Neural progenitor cell (in vitro differentiated cells): ENCODE measurements around the gene FAM24B. TPM values are rescaled to one million over a fixed set of nuclear protein-coding genes. Genes with fewer than 3 reads are reported as not detected.
"Not testable (repeated sequence)": the region's sequence is repeated elsewhere in the genome, so short reads cannot be mapped to it uniquely, and the experiment has no call there.

Experiments used
- DNase-seq: peaks from one replicate; pipeline ENCODE4 v3.0.0-alpha.2; 2016; ENCODE audit warnings: low spot score
- H2AFZ ChIP-seq: fragments of 200-600 bp; sonication (generic); replicated peaks from 2 replicates; pipeline ENCODE4 v1.6.1; 2016; ENCODE audit warnings: antibody characterized with exemption
- H3F3A ChIP-seq: fragments of 200-600 bp; sonication (generic); 2 replicates; pipeline ENCODE4 v1.6.1; 2016; ENCODE audit warnings: antibody characterized with exemption, low read depth
- H3K27ac ChIP-seq: fragments of 200-600 bp; sonication (generic); 2 replicates; pipeline ENCODE4 v1.5.1; 2016; ENCODE audit warnings: mild to moderate bottlenecking
- H3K27me3 ChIP-seq: fragments of 200-600 bp; sonication (generic); 2 replicates; pipeline ENCODE4 v1.6.1; 2016; ENCODE audit warnings: mild to moderate bottlenecking, moderate library complexity
- H3K36me3 ChIP-seq: fragments of 200-600 bp; sonication (generic); 2 replicates; pipeline ENCODE4 v1.5.1; 2016
- H3K4me1 ChIP-seq: fragments of 200-600 bp; sonication (generic); 2 replicates; pipeline ENCODE4 v1.6.1; 2016; ENCODE audit warnings: mixed run types
- H3K4me2 ChIP-seq: fragments of 200-600 bp; sonication (generic); 2 replicates; pipeline ENCODE4 v1.6.1; 2016
- H3K4me3 ChIP-seq: fragments of 200-600 bp; sonication (generic); 2 replicates; pipeline ENCODE4 v1.5.1; 2016
- H3K79me2 ChIP-seq: fragments of 200-600 bp; sonication (generic); 2 replicates; pipeline ENCODE4 v1.6.1; 2016; ENCODE audit warnings: low read depth
- H3K9ac ChIP-seq: fragments of 200-600 bp; sonication (generic); 2 replicates; pipeline ENCODE4 v1.6.1; 2016
- H3K9me3 ChIP-seq: fragments of 200-600 bp; sonication (generic); 2 replicates; pipeline ENCODE4 v1.5.1; 2016; ENCODE audit warnings: low read depth
- H4K20me1 ChIP-seq: fragments of 200-600 bp; sonication (generic); 2 replicates; pipeline ENCODE4 v1.6.1; 2016; ENCODE audit warnings: low read depth
- H3K27ac Mint-ChIP-seq: 3 replicates; pipeline ENCODE4 v1.8.0; 2021; ENCODE audit warnings: mixed read lengths
- H3K27me3 Mint-ChIP-seq: 2 replicates; pipeline ENCODE4 v1.8.0; 2022; ENCODE audit warnings: low read depth, mild to moderate bottlenecking, inconsistent platforms, moderate library complexity, mixed read lengths; ENCODE audit not compliant: insufficient read depth
- H3K36me3 Mint-ChIP-seq: 3 replicates; pipeline ENCODE4 v1.8.0; 2021; ENCODE audit warnings: mixed read lengths
- H3K4me1 Mint-ChIP-seq: 3 replicates; pipeline ENCODE4 v1.8.0; 2021; ENCODE audit warnings: mixed read lengths
- H3K4me3 Mint-ChIP-seq: 3 replicates; pipeline ENCODE4 v1.8.0; 2021; ENCODE audit warnings: mild to moderate bottlenecking, moderate library complexity, mixed read lengths
- H3K9me3 Mint-ChIP-seq: 3 replicates; pipeline ENCODE4 v1.8.0; 2020; ENCODE audit warnings: mixed read lengths
- EZH2 ChIP-seq: fragments of 200-600 bp; sonication (generic); IDR thresholded peaks from 2 replicates; pipeline ENCODE4 v1.6.1; 2017; ENCODE audit warnings: antibody characterized with exemption, mild to moderate bottlenecking, moderate library complexity
- EZH2phosphoT487 ChIP-seq: fragments of 200-600 bp; sonication (generic); IDR thresholded peaks from 2 replicates; pipeline ENCODE4 v1.6.1; 2017; ENCODE audit warnings: antibody characterized with exemption
- total RNA-seq: library from RNA; depleted of rRNA; stranded (reverse); fragments of >200 nt; gene quantifications from 2 replicates; pipeline ENCODE4 v1.2.3, GENCODE V29; 2015; ENCODE audit warnings: low replicate concordance
- TF ChIP-seq, protein P1 (sequence below): fragments of 200-600 bp; sonication (generic); IDR thresholded peaks from 2 replicates; pipeline ENCODE4 v1.5.1; 2017; ENCODE audit warnings: antibody characterized with exemption, mild to moderate bottlenecking

Gene FAM24B
- total RNA-seq, 1 donor from 2014 or later = not detected

DNA sequence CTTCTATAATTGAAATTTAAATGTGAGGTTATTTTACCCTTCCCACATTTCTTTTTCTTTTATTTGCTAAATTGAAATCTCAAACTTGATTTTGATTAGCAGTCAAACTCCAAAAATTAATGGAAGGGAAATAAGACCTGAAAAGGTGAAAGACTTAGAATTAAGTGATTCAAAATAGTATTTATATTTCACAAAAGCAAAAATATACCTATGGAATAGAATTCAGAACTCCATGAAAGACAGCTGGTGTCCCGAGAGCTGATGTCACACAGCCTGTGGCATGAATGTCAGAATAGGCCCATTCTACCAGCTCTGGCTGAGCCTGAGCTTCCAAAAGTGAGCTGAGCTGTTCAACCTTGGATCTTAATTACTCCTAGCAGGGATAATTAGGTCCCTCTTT, 30.9 kb upstream of the FAM24B start, which contains the start of gene FAM24A:
Gene FAM24A (plus strand): TSS at position 301 of the 400 bp plus-strand sequence. CDS start 1,025 bp downstream, outside the sequence.
- no peaks in the 10 kb centered on the region for H3K9me3 Mint-ChIP-seq
- Histone ChIP-seq H3K79me2 (no peaks in the 10 kb centered on the region), H2AFZ (no peak within 1 kb of the TSS), H3K27ac (no peak within 1 kb of the TSS), H3K9me3 (no peaks in the 10 kb centered on the region), H3K9ac (no peak within 1 kb of the TSS), H3F3A (no peaks in the 10 kb centered on the region), H3K4me3 (no peak within 1 kb of the TSS), H3K4me1 (no peaks in the 10 kb centered on the region), H3K36me3 (no peaks in the 10 kb centered on the region), H3K4me2 (no peak within 1 kb of the TSS), H4K20me1 (peaks cover 18% of the 10 kb centered on the region), H3K27me3 (no peaks in the 10 kb centered on the region)
- DNase-seq = no peak
- H3K4me3 Mint-ChIP-seq = no peak within 1 kb of the TSS
- H3K27me3 Mint-ChIP-seq = peaks cover 13% of the 10 kb centered on the region
- H3K4me1 Mint-ChIP-seq = no peaks in the 10 kb centered on the region
- H3K36me3 Mint-ChIP-seq = no peaks in the 10 kb centered on the region
- TF ChIP-seq EZH2phosphoT487 (no peak), EZH2 (no peak)
- TF ChIP-seq, protein P1, sequence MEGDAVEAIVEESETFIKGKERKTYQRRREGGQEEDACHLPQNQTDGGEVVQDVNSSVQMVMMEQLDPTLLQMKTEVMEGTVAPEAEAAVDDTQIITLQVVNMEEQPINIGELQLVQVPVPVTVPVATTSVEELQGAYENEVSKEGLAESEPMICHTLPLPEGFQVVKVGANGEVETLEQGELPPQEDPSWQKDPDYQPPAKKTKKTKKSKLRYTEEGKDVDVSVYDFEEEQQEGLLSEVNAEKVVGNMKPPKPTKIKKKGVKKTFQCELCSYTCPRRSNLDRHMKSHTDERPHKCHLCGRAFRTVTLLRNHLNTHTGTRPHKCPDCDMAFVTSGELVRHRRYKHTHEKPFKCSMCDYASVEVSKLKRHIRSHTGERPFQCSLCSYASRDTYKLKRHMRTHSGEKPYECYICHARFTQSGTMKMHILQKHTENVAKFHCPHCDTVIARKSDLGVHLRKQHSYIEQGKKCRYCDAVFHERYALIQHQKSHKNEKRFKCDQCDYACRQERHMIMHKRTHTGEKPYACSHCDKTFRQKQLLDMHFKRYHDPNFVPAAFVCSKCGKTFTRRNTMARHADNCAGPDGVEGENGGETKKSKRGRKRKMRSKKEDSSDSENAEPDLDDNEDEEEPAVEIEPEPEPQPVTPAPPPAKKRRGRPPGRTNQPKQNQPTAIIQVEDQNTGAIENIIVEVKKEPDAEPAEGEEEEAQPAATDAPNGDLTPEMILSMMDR = no peak
- H3K27ac Mint-ChIP-seq = no peak within 1 kb of the TSS

DNA sequence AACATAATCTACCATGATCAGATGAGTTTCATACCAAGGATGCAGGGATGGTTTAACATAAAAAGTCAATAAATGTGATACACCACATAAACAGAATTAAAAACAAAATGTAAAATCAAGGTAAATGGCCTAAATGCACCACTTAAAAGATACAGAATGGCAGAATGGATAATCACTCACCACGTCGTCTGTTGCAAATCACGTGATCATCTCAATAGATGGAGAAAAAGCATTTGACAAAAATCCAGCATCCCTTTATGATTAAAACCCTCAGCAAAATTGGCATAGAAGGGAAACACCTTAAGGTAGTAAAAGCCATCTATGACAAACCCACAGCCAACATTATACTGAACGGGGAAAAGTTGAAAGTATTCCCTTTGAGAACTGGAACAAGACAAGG, 24.5 kb upstream of the FAM24B start:
- H3K4me1 ChIP-seq, H3K4me3 ChIP-seq, H4K20me1 ChIP-seq, H3K36me3 Mint-ChIP-seq, H3K27me3 ChIP-seq, H3K9me3 Mint-ChIP-seq, H3F3A ChIP-seq, H3K4me1 Mint-ChIP-seq, H3K9me3 ChIP-seq, H2AFZ ChIP-seq, H3K4me2 ChIP-seq, H3K9ac ChIP-seq, H3K27ac Mint-ChIP-seq, H3K79me2 ChIP-seq, DNase-seq, H3K4me3 Mint-ChIP-seq, H3K27me3 Mint-ChIP-seq, H3K36me3 ChIP-seq, H3K27ac ChIP-seq: not testable (repeated sequence)

DNA sequence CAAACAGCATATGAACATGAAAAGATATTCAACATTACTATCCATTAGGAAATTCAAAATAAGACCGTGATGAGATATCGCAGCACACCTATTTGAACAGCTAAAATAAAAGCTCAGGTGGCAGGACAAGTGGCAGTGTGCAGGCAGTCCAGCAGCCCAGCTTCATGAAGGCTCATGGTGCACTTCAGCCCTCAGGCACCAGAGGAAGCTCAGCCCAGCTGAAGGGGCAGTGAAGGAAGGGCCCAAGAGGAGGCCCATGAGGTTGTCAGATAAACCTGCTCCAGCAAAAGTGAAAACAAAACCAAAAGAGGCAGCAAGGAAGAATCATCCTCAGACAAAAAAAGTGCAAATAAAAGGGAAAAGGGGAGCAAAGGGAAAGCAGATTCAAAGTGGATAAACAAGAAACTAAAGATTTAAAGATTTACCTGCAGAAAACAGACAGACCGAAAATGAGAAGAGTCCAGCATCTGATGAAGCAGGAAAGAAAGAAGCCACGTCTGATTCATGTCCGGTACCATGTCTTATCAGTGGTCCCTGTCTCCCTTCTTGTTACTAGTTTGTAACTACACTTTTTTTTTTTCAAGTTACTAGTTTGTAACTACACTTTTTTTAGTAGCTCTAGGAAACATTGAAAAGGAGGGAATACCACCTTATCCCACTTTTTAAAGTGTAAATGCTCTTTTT, 15.0 kb upstream of the FAM24B start:
- no peak overlapping the region for H3K9ac ChIP-seq
- H3K79me2 ChIP-seq = no peaks in the 10 kb centered on the region
- no peak overlapping the region for H2AFZ ChIP-seq
- no peak overlapping the region for H3K4me3 ChIP-seq
- H3K4me2 ChIP-seq = no peak overlapping the region
- TF ChIP-seq EZH2 = no peak
- no peak for TF ChIP-seq EZH2phosphoT487
- TF ChIP-seq, protein P1 = no peak
- H4K20me1 ChIP-seq = no peaks in the 10 kb centered on the region
- H3K27ac Mint-ChIP-seq = no peak overlapping the region
- no peaks in the 10 kb centered on the region for H3K36me3 ChIP-seq
- H3K4me3 Mint-ChIP-seq = no peak overlapping the region
- no peak for DNase-seq
- H3K27me3 Mint-ChIP-seq = no peaks in the 10 kb centered on the region
- H3K27me3 ChIP-seq = no peaks in the 10 kb centered on the region
- no peaks in the 10 kb centered on the region for H3K9me3 Mint-ChIP-seq
- H3K4me1 ChIP-seq = no peaks in the 10 kb centered on the region
- no peaks in the 10 kb centered on the region for H3K36me3 Mint-ChIP-seq
- no peak overlapping the region for H3K27ac ChIP-seq
- no peaks in the 10 kb centered on the region for H3K9me3 ChIP-seq
- H3F3A ChIP-seq = no peaks in the 10 kb centered on the region
- H3K4me1 Mint-ChIP-seq = no peaks in the 10 kb centered on the region

DNA sequence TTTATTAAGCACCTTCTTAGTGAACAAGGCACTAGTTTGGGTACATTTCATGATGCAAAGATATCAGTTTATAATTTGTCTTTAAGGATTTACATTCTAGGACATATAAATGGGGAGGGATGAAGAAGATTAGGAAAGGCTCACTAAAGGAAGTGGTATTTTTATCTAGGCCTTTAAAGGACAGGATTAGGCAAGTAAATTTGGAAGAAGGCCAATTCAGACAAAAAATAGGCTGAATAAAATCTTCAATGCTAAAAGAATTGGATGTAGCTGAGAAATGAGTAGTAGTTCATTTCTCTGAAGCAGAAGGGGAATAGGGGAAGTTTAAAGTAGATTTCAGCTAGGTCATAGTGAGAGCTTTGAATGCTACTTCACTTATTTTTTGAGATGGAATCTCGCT, 4.8 kb upstream of the FAM24B start:
- H3K4me2 ChIP-seq = no peak overlapping the region

More for the DNA sequence above, 4.8 kb upstream of the FAM24B start:
- Mint-ChIP-seq H3K27me3 (no peaks in the 10 kb centered on the region), H3K9me3 (no peaks in the 10 kb centered on the region), H3K4me1 (no peaks in the 10 kb centered on the region), H3K27ac (no peak overlapping the region), H3K36me3 (no peaks in the 10 kb centered on the region), H3K4me3 (no peak overlapping the region)
- TF ChIP-seq EZH2 (no peak), EZH2phosphoT487 (no peak)
- TF ChIP-seq, protein P1 = no peak
- H2AFZ ChIP-seq = no peak overlapping the region
- no peak for DNase-seq
- no peaks in the 10 kb centered on the region for H3K36me3 ChIP-seq
- no peaks in the 10 kb centered on the region for H3K79me2 ChIP-seq
- no peak overlapping the region for H3K4me3 ChIP-seq
- H3F3A ChIP-seq = no peaks in the 10 kb centered on the region
- no peak overlapping the region for H3K27ac ChIP-seq
- no peaks in the 10 kb centered on the region for H3K9me3 ChIP-seq
- no peaks in the 10 kb centered on the region for H3K4me1 ChIP-seq
- no peaks in the 10 kb centered on the region for H3K27me3 ChIP-seq
- no peak overlapping the region for H3K9ac ChIP-seq
- H4K20me1 ChIP-seq = no peaks in the 10 kb centered on the region
